ENCODE results near the gene PPIP5K2.
A peak's percentile ranks its signal among the peaks of the same experiment; 100 is the strongest.
"Not testable (repeated sequence)": the region's sequence is repeated elsewhere in the genome, so short reads cannot be mapped to it uniquely, and the experiment has no call there.

The PPIP5K2 gene

DNA sequence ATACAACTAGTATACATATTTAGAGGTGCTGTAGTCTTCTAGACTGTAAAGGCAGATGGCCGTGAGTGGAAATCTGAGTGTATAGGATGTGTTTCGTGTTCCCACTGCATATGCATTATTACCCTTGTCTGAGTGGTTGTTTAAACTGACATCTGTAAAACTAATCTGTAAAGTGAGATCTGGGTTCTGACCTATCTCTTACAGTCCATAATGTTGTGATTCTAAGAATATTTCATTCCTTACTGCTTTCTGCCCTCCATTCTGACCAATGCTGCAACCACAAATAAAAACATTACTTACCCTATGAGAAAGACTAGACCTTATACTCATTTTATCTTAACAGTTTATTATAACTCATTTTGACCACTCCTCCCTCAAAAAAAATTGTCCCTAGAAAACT is 90.9 kb downstream of the PPIP5K2 start:
- no peak for DNase-seq

DNA sequence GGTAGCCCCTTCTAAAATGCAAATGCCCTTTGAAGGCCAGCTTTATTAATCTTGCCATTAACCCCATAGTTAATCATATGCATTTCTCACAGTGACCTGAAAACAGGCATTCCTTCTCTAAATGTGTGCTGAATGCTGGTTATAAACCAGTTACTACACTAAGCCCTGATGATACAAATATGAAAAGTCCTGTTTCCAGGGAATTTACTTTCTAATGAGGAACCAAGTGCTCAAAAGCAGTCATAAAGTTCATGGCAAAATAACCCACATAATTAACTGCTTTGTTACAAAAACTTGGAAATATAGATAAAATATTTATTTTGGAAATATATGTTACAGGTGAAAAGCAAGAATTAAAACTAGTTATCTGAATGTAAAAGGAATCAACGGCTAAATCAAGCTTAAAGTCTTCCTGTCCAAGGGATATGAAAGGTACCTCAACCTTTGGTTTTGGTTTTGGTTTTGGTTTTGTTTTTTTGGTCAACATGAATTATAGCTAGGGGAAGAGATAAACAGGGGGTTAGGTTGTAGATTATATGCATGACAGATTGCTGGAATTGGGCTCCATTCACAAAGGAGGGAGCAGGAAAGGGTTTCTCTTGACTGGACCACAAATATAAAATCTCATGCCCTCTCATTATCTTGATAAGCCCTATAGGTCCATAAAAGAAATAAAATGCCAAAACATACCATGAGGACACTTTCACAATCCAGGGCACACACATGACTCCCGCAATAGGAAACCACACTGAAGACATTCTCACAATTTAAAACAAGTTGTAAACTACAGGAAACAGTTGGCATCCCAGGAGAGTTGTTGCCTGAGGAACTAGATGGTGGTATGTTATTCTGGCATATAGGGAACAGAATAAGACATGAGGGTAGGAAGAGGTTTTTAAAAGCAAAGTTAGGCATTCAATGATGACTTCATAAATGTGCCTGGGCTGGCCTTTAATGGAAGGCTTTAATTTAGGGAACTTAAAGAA is 91.8 kb downstream of the PPIP5K2 start:
- no peak for DNase-seq

DNA sequence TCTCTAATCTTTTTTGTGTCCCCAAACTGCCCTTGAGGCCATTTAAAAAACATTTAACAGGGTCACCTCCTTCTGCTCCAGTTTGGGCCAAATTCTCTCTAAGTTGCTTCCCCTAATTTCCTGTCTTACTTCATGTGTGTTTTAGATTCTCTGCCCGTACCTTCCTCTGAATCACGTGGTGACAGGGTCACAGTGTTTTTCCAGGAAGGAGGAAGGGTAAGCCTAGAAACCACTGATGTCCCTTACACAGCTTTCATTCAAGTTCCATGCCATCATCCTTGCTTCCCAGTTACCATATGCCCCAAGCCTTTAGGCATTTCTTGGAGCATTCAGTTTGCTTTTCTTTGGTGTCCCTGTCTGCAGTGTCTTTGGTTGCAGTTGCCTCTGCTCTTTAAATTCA is 96.0 kb downstream of the PPIP5K2 start:
- DNase-seq: no peak

DNA sequence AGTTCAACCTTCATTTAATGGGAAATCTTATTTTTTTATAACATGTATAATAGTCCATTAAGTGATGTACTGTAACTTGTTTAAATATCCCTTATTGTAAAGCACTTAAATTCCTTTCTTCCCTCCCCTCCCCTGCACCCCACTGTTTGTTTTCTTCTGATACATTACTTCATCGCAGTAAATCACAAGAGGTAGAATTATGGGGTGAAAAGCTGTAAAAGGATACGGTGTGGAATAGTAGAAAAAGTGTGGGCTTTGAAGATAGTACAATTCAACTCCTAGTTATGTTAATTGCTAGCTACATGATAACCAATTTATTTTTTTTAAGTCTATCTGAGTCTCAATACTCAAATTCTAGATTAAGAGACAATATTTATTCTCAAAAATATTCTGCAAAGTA is 96.6 kb downstream of the PPIP5K2 start:
- DNase-seq: no peak

DNA sequence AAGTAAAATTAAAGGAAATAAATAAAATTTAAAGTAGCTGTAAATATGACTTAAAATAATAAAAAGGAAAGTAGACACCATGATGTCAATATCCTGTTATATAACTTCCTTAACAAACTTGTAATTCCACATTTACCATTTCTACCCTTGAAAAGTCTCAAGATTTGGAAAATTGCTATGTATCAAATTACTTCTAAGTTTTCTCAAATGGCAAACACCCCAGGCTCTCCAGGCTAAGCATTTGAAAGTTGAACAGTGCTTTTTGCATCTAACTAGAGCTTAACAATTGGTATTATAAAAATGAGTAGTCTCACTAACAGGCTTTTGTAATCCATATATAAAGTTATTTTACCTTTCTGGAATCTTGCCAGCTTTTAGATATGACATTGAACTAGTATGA is 97.0 kb downstream of the PPIP5K2 start:
- DNase-seq: no peak

DNA sequence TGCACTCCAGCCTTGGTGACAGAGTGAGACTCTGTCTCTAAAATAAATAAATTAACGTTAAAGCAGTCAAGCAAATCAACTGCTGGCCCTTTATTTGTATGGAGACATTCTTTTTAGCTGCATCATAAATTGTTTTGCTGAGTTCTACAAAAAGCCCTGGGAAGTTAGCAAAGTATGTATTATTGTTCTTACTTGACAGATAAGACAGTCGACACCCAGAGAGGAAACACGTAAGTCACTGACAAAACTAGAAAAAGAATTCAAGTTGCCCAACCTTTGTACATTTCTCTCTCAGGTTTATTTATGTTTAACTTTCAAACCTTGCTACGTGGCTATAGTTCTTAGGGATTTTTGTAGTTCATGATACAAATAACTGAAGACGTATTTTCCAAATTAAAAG is 98.1 kb downstream of the PPIP5K2 start:
- no peak for DNase-seq

DNA sequence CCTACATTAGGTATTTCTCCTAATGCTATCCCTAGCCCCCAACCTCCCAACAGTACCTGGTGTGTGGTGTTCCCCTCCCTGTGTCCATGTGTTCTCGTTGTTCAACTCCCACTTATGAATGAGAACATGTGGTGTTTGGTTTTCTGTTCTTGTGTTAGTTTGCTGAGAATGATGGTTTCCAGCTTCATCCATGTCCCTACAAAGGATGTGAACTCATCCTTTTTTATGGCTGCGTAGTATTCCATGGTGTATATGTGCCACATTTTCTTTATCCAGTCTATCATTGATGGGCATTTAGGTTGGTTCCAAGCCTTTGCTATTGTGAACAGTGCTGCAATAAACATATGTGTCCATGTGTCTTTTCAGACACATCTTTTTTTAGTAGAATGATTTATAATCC is 99.0 kb downstream of the PPIP5K2 start:
- not testable (repeated sequence) for DNase-seq

DNA sequence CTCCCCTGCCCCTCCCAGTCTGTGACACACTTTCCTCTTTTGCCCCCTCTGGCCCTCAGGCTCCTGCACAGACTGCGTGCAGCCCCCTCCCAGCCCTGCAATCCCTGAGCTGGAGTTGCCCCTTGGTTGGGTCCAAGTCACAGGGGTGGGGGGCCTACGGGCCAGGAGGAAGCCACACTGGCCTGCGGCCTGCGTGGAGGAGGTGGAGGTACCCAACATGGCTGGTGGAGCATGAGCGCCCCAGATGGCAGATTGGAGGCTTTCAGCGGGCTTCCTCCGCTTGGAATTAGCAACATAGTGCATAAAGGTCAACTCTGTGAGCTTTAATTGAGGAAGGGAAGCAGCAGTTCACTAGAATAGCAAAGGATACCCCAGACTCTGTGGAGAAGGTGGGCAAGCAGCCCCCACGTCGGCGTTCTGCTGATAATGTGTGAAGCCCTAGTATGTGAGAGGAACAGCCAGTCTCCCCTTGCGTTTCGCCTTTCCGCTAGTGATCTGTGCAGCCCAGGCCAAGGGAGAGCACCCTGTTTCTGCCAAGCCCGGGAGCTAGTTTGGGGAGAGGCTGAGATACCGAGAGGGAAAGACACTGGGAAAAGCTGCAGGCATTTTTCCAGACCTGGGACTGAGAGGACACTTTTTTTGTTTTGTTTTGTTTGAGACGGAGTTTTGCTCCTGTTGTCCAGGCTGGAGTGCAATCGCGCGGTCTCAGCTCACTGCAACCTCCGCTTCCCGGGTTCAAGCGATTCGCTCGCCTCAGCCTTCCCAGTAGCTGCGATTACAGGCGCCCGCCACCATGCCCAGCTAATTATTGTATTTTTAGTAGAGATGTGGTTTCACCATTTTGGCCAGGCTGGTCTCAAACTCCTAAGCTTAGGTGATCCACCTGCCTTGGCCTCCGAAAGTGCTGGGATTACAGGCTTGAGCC is 103.2 kb downstream of the PPIP5K2 start:
- DNase-seq: no peak

DNA sequence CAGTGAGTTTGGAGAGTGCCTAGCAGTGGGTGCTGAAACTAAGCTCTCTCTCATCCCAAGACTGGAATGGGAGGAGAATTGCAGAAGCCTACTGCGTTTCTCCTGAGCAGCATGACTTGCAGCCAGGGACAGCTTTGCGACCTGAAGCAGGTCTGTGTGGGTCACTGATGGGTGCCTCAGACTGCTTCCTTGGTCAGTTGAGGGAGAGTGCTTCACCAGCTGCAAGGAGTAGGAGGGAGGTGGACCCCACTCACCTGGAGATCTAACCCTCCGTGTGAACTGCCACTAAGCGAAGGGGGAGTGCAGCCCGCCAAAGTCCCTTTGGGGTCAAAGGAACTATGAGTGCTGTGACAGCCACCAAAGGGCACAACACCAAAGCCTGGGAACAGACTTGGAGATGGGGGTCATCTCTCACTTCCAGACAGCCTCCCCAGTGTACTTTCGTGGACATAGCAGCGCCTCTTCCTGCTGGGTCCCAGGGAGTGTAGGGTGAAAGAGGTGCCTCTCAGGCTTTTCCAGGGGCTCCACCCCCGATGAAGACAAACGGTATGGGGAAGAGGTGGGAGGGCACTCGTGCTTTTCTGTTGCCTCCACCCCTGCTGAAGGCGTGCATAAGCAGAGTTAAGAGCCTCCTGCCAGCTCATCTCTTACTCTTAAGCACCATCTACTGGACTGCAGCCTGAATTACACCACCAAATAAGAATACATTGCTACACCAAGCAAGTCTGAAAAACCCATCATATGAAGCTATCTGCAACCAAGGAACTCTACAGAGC is 104.2 kb downstream of the PPIP5K2 start:
- DNase-seq: peak; percentile 27 to 70

DNA sequence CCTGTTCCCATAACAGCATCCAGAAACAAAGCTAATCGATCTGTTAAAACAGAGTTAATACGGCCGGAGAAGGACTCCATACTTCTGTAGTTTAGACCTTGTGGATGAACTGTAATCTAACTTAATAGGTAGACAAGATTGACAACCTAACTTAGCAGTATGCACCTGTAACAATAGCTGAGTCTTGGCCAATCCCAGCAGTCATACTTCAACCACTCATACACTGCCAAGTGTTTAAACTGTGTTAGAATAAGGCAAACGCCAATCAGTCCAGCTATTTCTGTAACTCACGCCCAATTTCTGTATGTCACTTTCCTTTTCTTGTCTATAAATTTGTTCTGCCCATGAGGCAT is 104.8 kb downstream of the PPIP5K2 start:
- DNase-seq: no peak

DNA sequence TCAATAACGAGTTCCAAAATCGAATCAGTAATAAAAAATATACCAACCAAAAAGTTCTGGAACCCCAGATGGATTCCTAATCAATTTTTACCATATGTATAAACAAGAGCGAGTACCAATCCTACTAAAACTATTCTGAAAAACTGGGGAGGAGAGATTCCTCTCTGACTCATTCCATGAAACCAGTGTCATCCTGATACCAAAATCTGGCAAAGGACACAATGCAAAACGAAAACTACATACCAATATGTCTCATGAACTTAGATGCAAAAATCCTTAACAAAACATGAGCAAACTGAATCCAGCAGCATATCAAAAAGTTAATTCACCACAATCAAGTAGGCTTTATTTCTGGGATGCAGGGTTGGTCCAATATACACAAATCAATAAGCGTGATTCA is 108.0 kb downstream of the PPIP5K2 start:
- DNase-seq: no peak

DNA sequence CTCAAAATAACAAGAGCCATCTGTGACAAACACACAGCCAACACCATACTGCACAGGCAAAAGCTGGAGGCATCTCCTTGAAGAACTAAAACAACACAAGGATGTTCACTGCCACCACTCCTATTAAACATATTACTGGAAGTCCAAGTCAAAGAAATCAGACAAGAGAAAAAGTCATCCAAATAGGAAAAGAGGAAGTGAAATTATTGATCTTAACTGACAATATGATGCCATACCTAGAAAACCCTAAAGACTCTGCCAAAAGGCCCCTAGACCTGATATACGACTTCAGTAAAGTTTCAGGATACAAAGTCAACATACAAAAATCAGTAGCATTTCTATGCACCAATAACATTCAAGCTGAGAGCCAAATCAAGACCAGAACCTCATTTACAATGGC is 108.5 kb downstream of the PPIP5K2 start:
- no peak for DNase-seq

DNA sequence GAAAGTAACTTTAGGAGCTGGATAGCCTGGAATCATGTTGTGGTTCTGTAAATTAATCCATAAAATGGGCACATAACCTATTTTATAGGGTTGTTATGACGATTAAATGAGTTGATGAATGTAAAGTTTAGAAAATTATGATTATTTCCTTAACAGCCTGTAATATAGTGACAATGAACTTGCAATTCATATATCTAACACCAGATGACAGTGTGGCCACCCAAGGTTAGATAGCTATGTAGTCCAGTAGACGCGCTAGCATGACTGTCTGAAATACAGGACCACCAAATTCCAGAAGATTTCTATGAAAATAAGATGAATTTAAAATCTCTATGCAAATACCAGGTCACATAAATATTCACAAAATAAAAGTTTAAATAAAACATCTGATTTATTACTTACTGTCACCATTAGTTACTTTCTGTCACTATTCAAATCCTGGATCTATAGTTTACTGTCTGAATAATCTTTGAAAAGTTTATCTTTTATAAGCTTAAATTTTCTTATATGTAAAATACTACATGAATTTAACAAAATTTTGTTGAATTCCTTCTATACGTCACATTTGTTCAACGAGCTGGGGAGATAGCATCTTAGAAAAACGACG is 112.4 kb downstream of the PPIP5K2 start:
- DNase-seq: peak in 1 of 2 experiments; percentile 21

DNA sequence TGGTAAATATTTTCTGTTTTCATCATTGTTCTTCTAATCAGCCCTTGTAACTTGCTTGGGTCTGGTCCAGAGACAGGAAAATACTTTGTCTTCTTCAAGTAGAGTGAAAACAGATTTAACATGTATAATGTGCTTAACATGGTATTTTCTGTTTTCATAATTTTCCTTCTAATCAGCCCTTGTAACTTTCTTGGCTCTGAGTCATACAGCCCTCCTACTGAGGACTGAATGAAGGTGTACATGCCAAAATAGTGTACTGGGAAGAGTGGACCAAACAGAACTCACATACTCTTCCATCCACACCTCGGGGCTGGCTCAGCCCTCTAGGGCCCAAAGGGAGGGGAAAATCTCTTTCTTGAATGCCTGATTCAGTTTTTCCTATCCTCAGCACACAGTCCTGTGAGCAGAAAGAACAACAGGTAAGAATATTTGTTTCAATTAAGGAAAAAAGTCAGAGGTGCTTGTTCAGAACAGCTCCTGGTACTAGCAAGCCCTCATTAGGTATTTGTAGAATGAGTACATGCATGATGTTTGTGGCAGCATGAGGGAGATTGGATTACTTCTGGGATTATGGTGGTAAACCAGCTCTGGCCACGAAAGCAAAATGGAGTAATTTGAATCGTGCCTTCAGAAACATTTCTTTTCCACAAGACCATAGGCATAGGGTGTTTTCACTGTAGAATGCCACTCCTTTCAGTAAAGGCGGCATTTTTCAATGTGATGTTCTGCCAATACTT is 114.3 kb downstream of the PPIP5K2 start:
- DNase-seq: no peak

DNA sequence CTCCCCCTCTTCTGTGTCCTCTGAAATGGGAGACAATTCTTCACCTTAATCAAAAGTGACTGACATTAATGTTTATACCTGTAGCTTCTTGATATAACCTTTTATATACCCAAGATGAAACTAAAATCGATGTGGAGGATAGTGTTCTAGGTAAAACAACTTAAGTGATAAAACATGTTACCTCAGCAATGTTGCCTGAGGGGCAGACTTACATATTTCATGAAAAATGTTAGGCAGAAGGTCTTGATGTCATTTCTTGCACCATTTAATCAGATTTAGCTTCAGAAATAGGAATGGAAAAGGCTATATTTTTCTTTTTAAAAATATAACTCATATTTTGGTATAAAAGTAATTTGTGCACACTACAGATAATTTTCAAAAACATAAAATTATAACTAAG is 115.8 kb downstream of the PPIP5K2 start:
- DNase-seq: no peak

DNA sequence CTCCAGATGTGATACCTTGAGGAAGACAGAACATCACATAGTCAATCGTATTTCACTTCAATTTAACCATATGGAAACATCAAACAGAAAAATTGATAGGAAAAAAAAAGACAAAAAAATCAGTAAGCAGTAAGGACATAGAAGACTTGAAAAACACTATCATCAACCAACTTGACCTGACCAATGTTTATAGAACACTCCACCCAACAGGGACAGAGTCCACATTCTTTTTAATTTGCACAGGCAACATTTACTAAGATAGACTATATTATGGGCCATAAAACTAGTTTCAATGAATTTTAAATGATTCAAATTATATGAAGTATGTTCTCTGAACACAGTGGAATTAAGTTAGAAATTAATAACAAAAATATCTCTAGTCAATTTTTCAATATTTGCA is 117.7 kb downstream of the PPIP5K2 start:
- DNase-seq: no peak

DNA sequence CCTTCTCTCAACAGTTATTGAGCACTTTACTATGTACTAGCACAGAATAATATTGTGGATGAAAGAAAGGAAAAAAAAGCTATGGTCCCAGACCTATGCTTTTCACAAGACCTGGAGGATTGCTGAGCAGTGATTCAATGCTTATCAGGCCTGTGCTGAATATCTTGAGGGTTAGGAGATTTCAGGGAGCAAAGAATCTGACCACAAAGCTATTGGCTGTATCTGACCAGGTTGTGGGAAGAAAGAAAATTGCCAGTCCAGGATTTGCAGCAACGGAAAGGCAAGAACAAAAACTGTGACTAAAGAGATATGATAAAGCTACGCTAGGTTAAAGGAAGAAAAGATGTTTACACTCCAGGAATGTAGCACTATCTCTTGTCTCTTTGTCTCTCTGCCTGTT is 123.6 kb downstream of the PPIP5K2 start:
- DNase-seq: no peak

DNA sequence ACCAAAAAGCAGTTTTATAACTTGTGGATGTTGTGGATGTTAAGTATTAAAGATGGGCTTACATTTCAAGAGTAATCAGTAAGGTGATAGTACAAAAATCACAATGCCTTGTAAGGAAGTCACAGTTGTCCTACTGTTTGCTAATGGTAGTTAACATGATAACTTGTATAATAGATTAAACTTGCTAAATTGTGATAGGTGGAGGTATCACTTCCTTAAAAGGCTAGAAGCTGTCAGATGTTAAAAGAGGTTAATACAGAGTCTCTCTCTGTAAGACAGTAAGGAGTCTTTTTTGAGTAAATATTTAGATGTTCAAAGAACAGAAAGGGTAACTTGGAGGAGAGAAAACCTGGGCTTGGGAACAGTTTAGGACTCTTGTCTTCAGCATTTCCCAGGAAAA is 124.3 kb downstream of the PPIP5K2 start:
- DNase-seq: no peak

DNA sequence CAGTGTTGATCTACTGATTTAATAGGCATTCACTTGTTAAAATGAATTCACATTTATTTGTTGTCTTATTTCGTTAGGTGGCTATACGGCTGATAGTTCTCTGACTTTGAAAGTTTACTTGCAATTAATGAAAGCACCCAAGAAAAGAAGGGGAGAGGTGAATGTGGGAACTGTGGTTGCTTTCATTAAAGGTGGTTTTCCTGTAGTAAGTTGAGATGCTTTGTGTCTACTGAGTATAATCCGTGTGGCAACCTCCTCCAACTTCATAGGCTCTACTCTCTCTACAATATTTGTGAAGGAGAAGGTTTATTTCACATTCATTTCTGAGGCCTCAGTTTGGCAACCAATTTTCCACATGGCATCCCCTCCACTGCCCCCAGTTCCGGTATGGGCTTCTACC is 125.7 kb downstream of the PPIP5K2 start:
- no peak for DNase-seq

DNA sequence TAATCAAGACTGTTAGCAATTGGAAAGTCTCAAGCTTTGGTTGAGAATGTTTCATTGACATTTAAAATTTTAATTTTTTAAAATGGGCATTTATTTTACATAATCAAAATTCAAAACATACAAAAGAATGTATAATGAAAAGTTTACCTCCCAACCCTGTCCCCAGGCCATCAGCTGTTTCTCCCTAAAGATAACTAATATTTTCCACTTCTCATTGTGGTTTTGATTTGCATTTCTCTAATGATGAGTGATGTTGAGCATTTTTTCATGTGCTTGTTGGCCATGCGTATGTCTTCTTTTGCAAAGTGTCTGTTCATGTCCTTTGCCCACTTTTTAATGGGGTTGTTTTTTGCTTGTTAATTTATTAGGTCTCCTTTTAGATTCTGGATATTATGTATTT is 127.0 kb downstream of the PPIP5K2 start:
- DNase-seq: no peak

DNA sequence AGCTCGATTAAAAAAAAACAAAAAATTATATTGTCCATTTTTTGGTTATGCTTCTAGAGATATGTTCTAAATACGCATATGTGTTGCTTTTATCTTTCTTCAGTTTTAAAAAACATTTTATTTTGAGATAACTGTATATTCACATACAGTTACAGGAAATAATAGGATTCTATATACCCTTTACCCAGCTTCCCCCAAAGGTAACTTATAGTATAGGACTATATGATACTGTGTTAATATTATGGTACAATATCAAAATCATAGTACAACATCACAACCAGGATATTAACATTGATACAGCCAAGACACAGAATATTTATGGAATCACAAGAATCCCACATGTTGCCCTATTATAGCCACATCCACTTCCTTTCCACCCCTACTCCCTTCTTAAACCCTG is 129.0 kb downstream of the PPIP5K2 start:
- DNase-seq: no peak

DNA sequence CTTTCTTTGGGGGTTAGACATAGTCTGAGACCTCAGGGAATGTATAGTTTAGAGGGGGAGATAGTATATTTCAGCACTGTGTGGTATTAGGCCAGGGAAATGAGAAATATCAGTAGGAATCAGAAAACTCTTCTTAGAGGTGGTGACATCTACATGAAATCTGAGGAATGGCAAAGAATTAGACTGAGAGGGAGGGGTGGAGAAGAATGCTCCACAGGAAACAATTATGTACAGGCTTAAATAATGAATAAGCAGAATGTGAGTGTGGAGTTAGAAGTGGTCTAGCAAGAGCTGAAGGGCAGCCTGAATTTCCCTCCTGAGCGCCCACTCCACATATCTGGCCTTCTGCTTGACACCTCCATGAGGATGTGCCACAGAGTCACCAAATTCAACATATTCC is 134.8 kb downstream of the PPIP5K2 start:
- DNase-seq: no peak

All from NCI-H524 (cell line).